HEK293 (cell line): Measurements from ENCODE around the gene AATK.

Experiments used
- HOXA7 ChIP-seq: sonication (generic); formaldehyde crosslinking; IDR thresholded peaks from 2 replicates; pipeline ENCODE4 v1.8.1; 2022; ENCODE audit warnings: missing genetic modification reagents, borderline replicate concordance
- IKZF3 ChIP-seq: fragments of 450-650 bp; IDR thresholded peaks from 2 replicates; pipeline ENCODE4 v1.5.0; 2018; ENCODE audit warnings: missing biosample characterization, mild to moderate bottlenecking, missing genetic modification characterization, moderate library complexity
- KLF16 ChIP-seq: fragments of 450-650 bp; formaldehyde crosslinking; IDR thresholded peaks from 2 replicates; pipeline ENCODE4 v1.5.1; 2017; ENCODE audit warnings: missing biosample characterization, missing genetic modification characterization
- KLF7 ChIP-seq: fragments of 450-650 bp; formaldehyde crosslinking; IDR thresholded peaks from 2 replicates; pipeline ENCODE4 v1.5.1; 2016; ENCODE audit warnings: missing biosample characterization, missing genetic modification characterization, borderline replicate concordance
- KLF8 ChIP-seq: fragments of 450-650 bp; formaldehyde crosslinking; IDR thresholded peaks from 2 replicates; pipeline ENCODE4 v1.5.1; 2016; ENCODE audit warnings: missing biosample characterization, missing genetic modification characterization
- OVOL3 ChIP-seq: fragments of 450-650 bp; formaldehyde crosslinking; IDR thresholded peaks from 2 replicates; pipeline ENCODE4 v1.5.1; 2016; ENCODE audit warnings: missing biosample characterization, missing genetic modification characterization
- REPIN1 ChIP-seq: fragments of 450-650 bp; formaldehyde crosslinking; IDR thresholded peaks from 2 replicates; pipeline ENCODE4 v1.5.1; 2017; ENCODE audit warnings: missing biosample characterization, missing genetic modification characterization, low read depth
- SP3 ChIP-seq: fragments of 450-650 bp; formaldehyde crosslinking; IDR thresholded peaks from 2 replicates; pipeline ENCODE4 v1.5.1; 2016; ENCODE audit warnings: missing biosample characterization, missing genetic modification characterization
- ZNF112 ChIP-seq: fragments of 450-650 bp; formaldehyde crosslinking; IDR thresholded peaks from 2 replicates; pipeline ENCODE4 v1.5.0; 2017; ENCODE audit warnings: missing biosample characterization, missing genetic modification characterization
- ZNF133 ChIP-seq: fragments of 450-650 bp; formaldehyde crosslinking; IDR thresholded peaks from 2 replicates; pipeline ENCODE4 v1.5.1; 2016; ENCODE audit warnings: missing biosample characterization, missing genetic modification characterization
- ZNF138 ChIP-seq: fragments of 450-650 bp; formaldehyde crosslinking; IDR thresholded peaks from 2 replicates; pipeline ENCODE4 v1.5.1; 2016; ENCODE audit warnings: missing biosample characterization, missing genetic modification characterization, borderline replicate concordance
- ZNF16 ChIP-seq: fragments of 450-650 bp; formaldehyde crosslinking; IDR thresholded peaks from 2 replicates; pipeline ENCODE4 v1.5.1; 2016; ENCODE audit warnings: low read depth, missing biosample characterization, missing genetic modification characterization
- ZNF169 ChIP-seq: fragments of 450-650 bp; formaldehyde crosslinking; IDR thresholded peaks from 2 replicates; pipeline ENCODE4 v1.5.1; 2016; ENCODE audit warnings: missing biosample characterization, missing genetic modification characterization
- ZNF2 ChIP-seq: fragments of 450-650 bp; formaldehyde crosslinking; IDR thresholded peaks from 2 replicates; pipeline ENCODE4 v1.5.1; 2016; ENCODE audit warnings: missing biosample characterization, missing genetic modification characterization
- ZNF341 ChIP-seq: fragments of 450-650 bp; formaldehyde crosslinking; IDR thresholded peaks from 2 replicates; pipeline ENCODE4; 2016; ENCODE audit warnings: low read depth, missing biosample characterization, missing genetic modification characterization
- ZNF362 ChIP-seq: fragments of 450-650 bp; formaldehyde crosslinking; IDR thresholded peaks from 2 replicates; pipeline ENCODE4 v1.5.1; 2016; ENCODE audit warnings: missing biosample characterization, missing genetic modification characterization
- ZNF37A ChIP-seq: fragments of 450-650 bp; IDR thresholded peaks from 2 replicates; pipeline ENCODE4 v1.5.1; 2018; ENCODE audit warnings: missing biosample characterization, missing genetic modification characterization
- ZNF423 ChIP-seq: fragments of 450-650 bp; formaldehyde crosslinking; IDR thresholded peaks from 2 replicates; pipeline ENCODE4 v1.5.1; 2016; ENCODE audit warnings: missing biosample characterization, missing genetic modification characterization
- ZNF433 ChIP-seq: fragments of 450-650 bp; formaldehyde crosslinking; IDR thresholded peaks from 2 replicates; pipeline ENCODE4 v1.5.1; 2016; ENCODE audit warnings: missing biosample characterization, missing genetic modification characterization, low read depth
- ZNF561 ChIP-seq: fragments of 450-650 bp; IDR thresholded peaks from 2 replicates; pipeline ENCODE4 v1.5.1; 2018; ENCODE audit warnings: missing biosample characterization, missing genetic modification characterization, borderline replicate concordance
- ZNF585B ChIP-seq: fragments of 450-650 bp; formaldehyde crosslinking; IDR thresholded peaks from 2 replicates; pipeline ENCODE4 v1.5.1; 2016; ENCODE audit warnings: missing biosample characterization, missing genetic modification characterization
- ZNF621 ChIP-seq: fragments of 450-650 bp; formaldehyde crosslinking; IDR thresholded peaks from 2 replicates; pipeline ENCODE4 v1.5.1; 2017; ENCODE audit warnings: missing biosample characterization, missing genetic modification characterization
- ZNF768 ChIP-seq: fragments of 450-650 bp; formaldehyde crosslinking; IDR thresholded peaks from 2 replicates; pipeline ENCODE4 v1.5.1; 2018; ENCODE audit warnings: missing biosample characterization, mild to moderate bottlenecking, missing genetic modification characterization
- ZNF785 ChIP-seq: fragments of 450-650 bp; formaldehyde crosslinking; IDR thresholded peaks from 2 replicates; pipeline ENCODE4 v1.5.1; 2016; ENCODE audit warnings: missing biosample characterization, missing genetic modification characterization
- ZSCAN23 ChIP-seq: fragments of 450-650 bp; formaldehyde crosslinking; IDR thresholded peaks from 2 replicates; pipeline ENCODE4 v1.5.1; 2016; ENCODE audit warnings: missing biosample characterization, missing genetic modification characterization
- TF ChIP-seq, protein P1 (sequence below): fragments of 450-650 bp; formaldehyde crosslinking; IDR thresholded peaks from 2 replicates; pipeline ENCODE4 v1.5.1; 2016; ENCODE audit warnings: missing biosample characterization, missing genetic modification characterization, borderline replicate concordance
- TF ChIP-seq, protein P2 (sequence below): IDR thresholded peaks from 2 replicates; pipeline ENCODE4 v1.6.1; 2011; ENCODE audit warnings: mild to moderate bottlenecking, low read depth, low read length, borderline replicate concordance
- TF ChIP-seq, protein P3 (sequence below): fragments of 450-650 bp; formaldehyde crosslinking; IDR thresholded peaks from 2 replicates; pipeline ENCODE4 v1.5.1; 2017; ENCODE audit warnings: missing biosample characterization, missing genetic modification characterization
- TF ChIP-seq, protein P4 (sequence below): fragments of 450-650 bp; formaldehyde crosslinking; IDR thresholded peaks from 2 replicates; pipeline ENCODE4 v1.5.1; 2016; ENCODE audit warnings: missing biosample characterization, missing genetic modification characterization, low read depth

The AATK gene

DNA sequence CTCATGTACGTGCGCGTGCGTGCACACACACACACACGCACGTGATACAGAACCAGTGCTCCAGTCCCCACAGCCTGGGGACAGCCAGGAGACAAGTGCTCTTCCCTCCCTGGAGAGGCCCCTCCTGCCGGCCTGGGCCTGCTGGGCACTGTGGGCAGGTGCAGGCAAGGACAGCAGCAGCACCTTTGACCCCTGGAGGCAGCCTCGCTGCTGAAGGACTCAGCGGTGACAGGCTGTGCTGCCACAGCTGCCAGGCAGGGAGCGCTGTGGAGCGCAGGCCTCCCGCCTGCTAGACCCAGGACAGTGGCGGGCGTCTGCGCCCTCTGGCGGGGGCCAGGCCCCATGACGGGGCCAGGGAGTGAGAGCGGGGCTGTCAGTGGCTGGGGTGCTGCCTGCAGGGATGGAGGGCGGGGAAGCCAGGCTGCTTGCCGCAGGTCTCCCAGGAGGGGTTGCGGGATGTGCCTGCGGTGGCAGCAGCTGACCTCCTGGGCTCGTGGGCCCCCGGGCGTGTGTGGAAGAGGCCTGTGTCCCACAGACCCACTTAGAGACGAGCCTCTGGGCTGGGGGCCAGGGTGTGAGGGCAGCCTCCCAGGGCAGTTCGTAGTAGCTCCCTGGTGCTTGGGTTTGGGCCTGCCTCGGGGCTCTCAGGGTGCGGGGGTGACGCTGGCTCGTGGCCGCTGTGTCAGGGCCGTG lies 64.3 kb downstream of the AATK start (continued):
- TF ChIP-seq ZNF423 (tag by site-specific recombination) (no peak), ZNF561 (tag by site-specific recombination) (no peak; the same call in 1 of the 2 replicates), ZNF768 (no peak), ZNF112 (tag by site-specific recombination) (no peak), ZNF362 (tag by site-specific recombination) (no peak), ZNF341 (tag by site-specific recombination) (no peak), ZNF169 (no peak), ZNF585B (tag by site-specific recombination) (no peak), KLF16 (tag by site-specific recombination) (no peak), IKZF3 (tag by site-specific recombination) (no peak), SP3 (tag by site-specific recombination) (no peak), ZNF2 (tag by site-specific recombination) (peak; percentile 96), KLF8 (tag by site-specific recombination) (peak; percentile 55; the same call in 1 of the 2 replicates), HOXA7 (CRISPR knock-in tag) (no peak), ZSCAN23 (no peak), ZNF621 (tag by site-specific recombination) (no peak), REPIN1 (tag by site-specific recombination) (no peak), ZNF433 (tag by site-specific recombination) (no peak), OVOL3 (no peak), KLF7 (tag by site-specific recombination) (no peak), ZNF785 (tag by site-specific recombination) (no peak), ZNF138 (tag by site-specific recombination) (no peak), ZNF16 (tag by site-specific recombination) (no peak), ZNF133 (tag by site-specific recombination) (no peak), ZNF37A (tag by site-specific recombination) (no peak)
- TF ChIP-seq, protein P1, sequence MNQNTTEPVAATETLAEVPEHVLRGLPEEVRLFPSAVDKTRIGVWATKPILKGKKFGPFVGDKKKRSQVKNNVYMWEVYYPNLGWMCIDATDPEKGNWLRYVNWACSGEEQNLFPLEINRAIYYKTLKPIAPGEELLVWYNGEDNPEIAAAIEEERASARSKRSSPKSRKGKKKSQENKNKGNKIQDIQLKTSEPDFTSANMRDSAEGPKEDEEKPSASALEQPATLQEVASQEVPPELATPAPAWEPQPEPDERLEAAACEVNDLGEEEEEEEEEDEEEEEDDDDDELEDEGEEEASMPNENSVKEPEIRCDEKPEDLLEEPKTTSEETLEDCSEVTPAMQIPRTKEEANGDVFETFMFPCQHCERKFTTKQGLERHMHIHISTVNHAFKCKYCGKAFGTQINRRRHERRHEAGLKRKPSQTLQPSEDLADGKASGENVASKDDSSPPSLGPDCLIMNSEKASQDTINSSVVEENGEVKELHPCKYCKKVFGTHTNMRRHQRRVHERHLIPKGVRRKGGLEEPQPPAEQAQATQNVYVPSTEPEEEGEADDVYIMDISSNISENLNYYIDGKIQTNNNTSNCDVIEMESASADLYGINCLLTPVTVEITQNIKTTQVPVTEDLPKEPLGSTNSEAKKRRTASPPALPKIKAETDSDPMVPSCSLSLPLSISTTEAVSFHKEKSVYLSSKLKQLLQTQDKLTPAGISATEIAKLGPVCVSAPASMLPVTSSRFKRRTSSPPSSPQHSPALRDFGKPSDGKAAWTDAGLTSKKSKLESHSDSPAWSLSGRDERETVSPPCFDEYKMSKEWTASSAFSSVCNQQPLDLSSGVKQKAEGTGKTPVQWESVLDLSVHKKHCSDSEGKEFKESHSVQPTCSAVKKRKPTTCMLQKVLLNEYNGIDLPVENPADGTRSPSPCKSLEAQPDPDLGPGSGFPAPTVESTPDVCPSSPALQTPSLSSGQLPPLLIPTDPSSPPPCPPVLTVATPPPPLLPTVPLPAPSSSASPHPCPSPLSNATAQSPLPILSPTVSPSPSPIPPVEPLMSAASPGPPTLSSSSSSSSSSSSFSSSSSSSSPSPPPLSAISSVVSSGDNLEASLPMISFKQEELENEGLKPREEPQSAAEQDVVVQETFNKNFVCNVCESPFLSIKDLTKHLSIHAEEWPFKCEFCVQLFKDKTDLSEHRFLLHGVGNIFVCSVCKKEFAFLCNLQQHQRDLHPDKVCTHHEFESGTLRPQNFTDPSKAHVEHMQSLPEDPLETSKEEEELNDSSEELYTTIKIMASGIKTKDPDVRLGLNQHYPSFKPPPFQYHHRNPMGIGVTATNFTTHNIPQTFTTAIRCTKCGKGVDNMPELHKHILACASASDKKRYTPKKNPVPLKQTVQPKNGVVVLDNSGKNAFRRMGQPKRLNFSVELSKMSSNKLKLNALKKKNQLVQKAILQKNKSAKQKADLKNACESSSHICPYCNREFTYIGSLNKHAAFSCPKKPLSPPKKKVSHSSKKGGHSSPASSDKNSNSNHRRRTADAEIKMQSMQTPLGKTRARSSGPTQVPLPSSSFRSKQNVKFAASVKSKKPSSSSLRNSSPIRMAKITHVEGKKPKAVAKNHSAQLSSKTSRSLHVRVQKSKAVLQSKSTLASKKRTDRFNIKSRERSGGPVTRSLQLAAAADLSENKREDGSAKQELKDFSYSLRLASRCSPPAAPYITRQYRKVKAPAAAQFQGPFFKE (tag by site-specific recombination) = no peak
- TF ChIP-seq, protein P2, sequence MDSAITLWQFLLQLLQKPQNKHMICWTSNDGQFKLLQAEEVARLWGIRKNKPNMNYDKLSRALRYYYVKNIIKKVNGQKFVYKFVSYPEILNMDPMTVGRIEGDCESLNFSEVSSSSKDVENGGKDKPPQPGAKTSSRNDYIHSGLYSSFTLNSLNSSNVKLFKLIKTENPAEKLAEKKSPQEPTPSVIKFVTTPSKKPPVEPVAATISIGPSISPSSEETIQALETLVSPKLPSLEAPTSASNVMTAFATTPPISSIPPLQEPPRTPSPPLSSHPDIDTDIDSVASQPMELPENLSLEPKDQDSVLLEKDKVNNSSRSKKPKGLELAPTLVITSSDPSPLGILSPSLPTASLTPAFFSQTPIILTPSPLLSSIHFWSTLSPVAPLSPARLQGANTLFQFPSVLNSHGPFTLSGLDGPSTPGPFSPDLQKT = no peak
- TF ChIP-seq, protein P3, sequence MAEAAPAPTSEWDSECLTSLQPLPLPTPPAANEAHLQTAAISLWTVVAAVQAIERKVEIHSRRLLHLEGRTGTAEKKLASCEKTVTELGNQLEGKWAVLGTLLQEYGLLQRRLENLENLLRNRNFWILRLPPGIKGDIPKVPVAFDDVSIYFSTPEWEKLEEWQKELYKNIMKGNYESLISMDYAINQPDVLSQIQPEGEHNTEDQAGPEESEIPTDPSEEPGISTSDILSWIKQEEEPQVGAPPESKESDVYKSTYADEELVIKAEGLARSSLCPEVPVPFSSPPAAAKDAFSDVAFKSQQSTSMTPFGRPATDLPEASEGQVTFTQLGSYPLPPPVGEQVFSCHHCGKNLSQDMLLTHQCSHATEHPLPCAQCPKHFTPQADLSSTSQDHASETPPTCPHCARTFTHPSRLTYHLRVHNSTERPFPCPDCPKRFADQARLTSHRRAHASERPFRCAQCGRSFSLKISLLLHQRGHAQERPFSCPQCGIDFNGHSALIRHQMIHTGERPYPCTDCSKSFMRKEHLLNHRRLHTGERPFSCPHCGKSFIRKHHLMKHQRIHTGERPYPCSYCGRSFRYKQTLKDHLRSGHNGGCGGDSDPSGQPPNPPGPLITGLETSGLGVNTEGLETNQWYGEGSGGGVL (tag by site-specific recombination) = no peak
- TF ChIP-seq, protein P4, sequence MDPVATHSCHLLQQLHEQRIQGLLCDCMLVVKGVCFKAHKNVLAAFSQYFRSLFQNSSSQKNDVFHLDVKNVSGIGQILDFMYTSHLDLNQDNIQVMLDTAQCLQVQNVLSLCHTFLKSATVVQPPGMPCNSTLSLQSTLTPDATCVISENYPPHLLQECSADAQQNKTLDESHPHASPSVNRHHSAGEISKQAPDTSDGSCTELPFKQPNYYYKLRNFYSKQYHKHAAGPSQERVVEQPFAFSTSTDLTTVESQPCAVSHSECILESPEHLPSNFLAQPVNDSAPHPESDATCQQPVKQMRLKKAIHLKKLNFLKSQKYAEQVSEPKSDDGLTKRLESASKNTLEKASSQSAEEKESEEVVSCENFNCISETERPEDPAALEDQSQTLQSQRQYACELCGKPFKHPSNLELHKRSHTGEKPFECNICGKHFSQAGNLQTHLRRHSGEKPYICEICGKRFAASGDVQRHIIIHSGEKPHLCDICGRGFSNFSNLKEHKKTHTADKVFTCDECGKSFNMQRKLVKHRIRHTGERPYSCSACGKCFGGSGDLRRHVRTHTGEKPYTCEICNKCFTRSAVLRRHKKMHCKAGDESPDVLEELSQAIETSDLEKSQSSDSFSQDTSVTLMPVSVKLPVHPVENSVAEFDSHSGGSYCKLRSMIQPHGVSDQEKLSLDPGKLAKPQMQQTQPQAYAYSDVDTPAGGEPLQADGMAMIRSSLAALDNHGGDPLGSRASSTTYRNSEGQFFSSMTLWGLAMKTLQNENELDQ = no peak
